H1 (cell line): Measurements from ENCODE around the gene SLC12A5. TPM values are rescaled to one million over a fixed set of nuclear protein-coding genes. Genes with fewer than 3 reads are reported as not detected.

Experiments used
- CTCF ChIA-PET: fragments of 300-600 bp; sonication (Branson Sonifier 250); formaldehyde crosslinking; loops from one replicate; lab custom pipeline; 2021; ENCODE audit not compliant: partially characterized antibody; lab: Charles Lee
- POLR2A ChIA-PET: fragments of 300-600 bp; sonication (Branson Sonifier 250); formaldehyde crosslinking; loops from one replicate; lab custom pipeline; 2021; ENCODE audit warnings: inconsistent platforms; ENCODE audit not compliant: partially characterized antibody; lab: Charles Lee
- DNase-seq, 2 experiments: peaks; one replicate each; pipeline versions ENCODE4 v3.0.0 to v3.0.0-alpha.2; 2010 to 2022; ENCODE audit warnings: low spot score in 2 of 2, low read depth in 1 of 2, mixed read lengths in 1 of 2
- FAIRE-seq: peaks from 2 replicates; lab custom pipeline; 2011; peaks lifted over from hg19 to GRCh38; lab: Jason Lieb, UNC
- H2AFZ ChIP-seq: 2 replicates; pipeline ENCODE4 v1.8.1; 2012; ENCODE audit warnings: low read length, inconsistent platforms
- H2AK5ac ChIP-seq: 2 replicates; pipeline ENCODE4 v1.6.1; 2013; ENCODE audit warnings: low read depth, low read length
- H2BK120ac ChIP-seq: replicated peaks from 2 replicates; pipeline ENCODE3; 2013; ENCODE audit warnings: low read depth, low read length, inconsistent platforms
- H2BK12ac ChIP-seq: 2 replicates; pipeline ENCODE4 v1.6.1; 2013; ENCODE audit warnings: low read depth, low read length
- H2BK15ac ChIP-seq: 2 replicates; pipeline ENCODE4 v1.6.1; 2013; ENCODE audit warnings: low read length
- H2BK20ac ChIP-seq: 2 replicates; pipeline ENCODE4 v1.6.1; 2013; ENCODE audit warnings: low read length
- H2BK5ac ChIP-seq: 2 replicates; pipeline ENCODE4 v1.6.1; 2013; ENCODE audit warnings: low read depth, low read length
- H3K14ac ChIP-seq: 2 replicates; pipeline ENCODE4 v1.6.1; 2013; ENCODE audit warnings: inconsistent platforms; ENCODE audit not compliant: insufficient read length
- H3K18ac ChIP-seq: 2 replicates; pipeline ENCODE4 v1.6.1; 2013; ENCODE audit warnings: low read length; ENCODE audit errors: extremely low read depth
- H3K23ac ChIP-seq: 2 replicates; pipeline ENCODE4 v1.6.1; 2013; ENCODE audit warnings: inconsistent platforms; ENCODE audit not compliant: insufficient read length
- H3K23me2 ChIP-seq: 2 replicates; pipeline ENCODE4 v1.6.1; 2013; ENCODE audit warnings: low read depth, low read length
- H3K27ac ChIP-seq: 2 replicates; pipeline ENCODE4 v1.6.1; 2011; ENCODE audit warnings: low read depth, low read length, inconsistent platforms
- H3K27me3 ChIP-seq, 4 experiments: replicated peaks in 1 of 4; 1 replicate in 1 of 4; 2 replicates in 3 of 4; pipeline versions ENCODE4 v1.6.1 to v1.8.1; 2011 to 2013; ENCODE audit warnings: low read length in 3 of 4, mild to moderate bottlenecking in 3 of 4, inconsistent platforms in 2 of 4, mixed read lengths in 2 of 4, moderate library complexity in 1 of 4; ENCODE audit not compliant: control insufficient read depth in 3 of 4, insufficient read depth in 3 of 4; ENCODE audit errors: extremely low read depth in 1 of 4
- H3K36me3 ChIP-seq, 4 experiments: 2 replicates each; pipeline versions ENCODE4 v1.6.1 to v1.8.1; 2011 to 2013; ENCODE audit warnings: mild to moderate bottlenecking in 4 of 4, low read length in 3 of 4, moderate library complexity in 2 of 4, control low read depth in 1 of 4, inconsistent platforms in 1 of 4; ENCODE audit not compliant: insufficient read depth in 4 of 4, control insufficient read depth in 2 of 4
- H3K4ac ChIP-seq: replicated peaks from 2 replicates; pipeline ENCODE3; 2013; ENCODE audit warnings: low read length, low read depth, mixed read lengths, inconsistent platforms; ENCODE audit not compliant: insufficient read length
- H3K4me1 ChIP-seq, 4 experiments: replicated peaks in 1 of 4; 1 replicate in 1 of 4; 2 replicates in 3 of 4; pipeline versions ENCODE4 v1.6.1 to v1.8.1; 2011 to 2013; ENCODE audit warnings: low read length in 3 of 4, inconsistent platforms in 2 of 4, mixed read lengths in 1 of 4; ENCODE audit not compliant: insufficient read depth in 4 of 4, control insufficient read depth in 3 of 4
- H3K4me2 ChIP-seq, 2 experiments: 2 replicates each; pipeline versions ENCODE4 v1.6.1 to v1.8.1; 2011 to 2013; ENCODE audit warnings: low read depth in 2 of 2, low read length in 2 of 2, control low read depth in 1 of 2, inconsistent platforms in 1 of 2, mild to moderate bottlenecking in 1 of 2; ENCODE audit not compliant: insufficient read depth in 1 of 2
- H3K4me3 ChIP-seq, 4 experiments: fragments of 200-600, 300-600 bp in 1 of 4; sonication (generic), shearing (Covaris generic), sonication (Bioruptor Twin) in 1 of 4; 2 replicates each; pipeline versions ENCODE4 v1.5.1 to v1.8.1; 2011 to 2016; ENCODE audit warnings: low read length in 4 of 4, low read depth in 3 of 4, control low read depth in 2 of 4, inconsistent platforms in 2 of 4, mild to moderate bottlenecking in 2 of 4, mixed read lengths in 1 of 4, moderate library complexity in 1 of 4; ENCODE audit not compliant: insufficient read depth in 2 of 4; ENCODE audit errors: extremely low read depth in 1 of 4
- H3K56ac ChIP-seq: replicated peaks from 2 replicates; pipeline ENCODE3; 2013; ENCODE audit warnings: low read depth, mild to moderate bottlenecking, mixed read lengths, low read length, inconsistent platforms; ENCODE audit not compliant: insufficient read length
- H3K79me1 ChIP-seq: 2 replicates; pipeline ENCODE4 v1.6.1; 2013; ENCODE audit warnings: low read depth, low read length, control low read depth
- H3K79me2 ChIP-seq, 2 experiments: 2 replicates each; pipeline versions ENCODE4 v1.6.1 to v1.8.1; 2012 to 2013; ENCODE audit warnings: low read length in 2 of 2, mild to moderate bottlenecking in 2 of 2, inconsistent platforms in 1 of 2; ENCODE audit not compliant: insufficient read depth in 2 of 2, control insufficient read depth in 1 of 2
- H3K9ac ChIP-seq, 4 experiments: replicated peaks in 1 of 4; 1 replicate in 1 of 4; 2 replicates in 3 of 4; pipeline versions ENCODE4 v1.6.1 to v1.8.1; 2011 to 2013; ENCODE audit warnings: low read depth in 3 of 4, low read length in 3 of 4, control low read depth in 2 of 4, mild to moderate bottlenecking in 2 of 4, moderate library complexity in 2 of 4, inconsistent platforms in 1 of 4; ENCODE audit errors: extremely low read depth in 1 of 4
- H3K9me3 ChIP-seq, 2 experiments: 2 replicates each; pipeline versions ENCODE4 v1.6.1 to v1.8.1; 2012 to 2013; ENCODE audit warnings: mild to moderate bottlenecking in 2 of 2, moderate library complexity in 2 of 2, control low read depth in 1 of 2, inconsistent platforms in 1 of 2, low read depth in 1 of 2, low read length in 1 of 2, mixed read lengths in 1 of 2; ENCODE audit not compliant: insufficient read depth in 2 of 2
- H4K20me1 ChIP-seq, 2 experiments: replicated peaks in 1 of 2; 2 replicates each; pipeline versions ENCODE3 to v1.8.1; 2011 to 2013; ENCODE audit warnings: inconsistent platforms in 2 of 2, low read length in 2 of 2, mild to moderate bottlenecking in 1 of 2; ENCODE audit not compliant: insufficient read depth in 2 of 2, control insufficient read depth in 1 of 2
- H4K5ac ChIP-seq: 2 replicates; pipeline ENCODE4 v1.6.1; 2013; ENCODE audit warnings: low read length, low read depth, mixed read lengths, inconsistent platforms; ENCODE audit not compliant: insufficient read length
- H4K8ac ChIP-seq: 2 replicates; pipeline ENCODE4 v1.8.0; 2013; ENCODE audit warnings: mild to moderate bottlenecking, moderate library complexity, low read length, inconsistent platforms; ENCODE audit not compliant: insufficient read depth; ENCODE audit errors: extremely low read depth
- H4K91ac ChIP-seq: replicated peaks from 2 replicates; pipeline ENCODE3; 2013; ENCODE audit warnings: low read length, mixed read lengths, inconsistent platforms; ENCODE audit not compliant: insufficient read length
- CBX5 ChIP-seq: fragments of 300-800, 300-1000 bp; sonication (generic); IDR thresholded peaks from 2 replicates; pipeline ENCODE4 v1.7.1; 2016; ENCODE audit warnings: antibody characterized with exemption, low read length, low read depth
- FOSL1 ChIP-seq: IDR thresholded peaks from 2 replicates; pipeline ENCODE4 v1.6.1; 2011; ENCODE audit warnings: mild to moderate bottlenecking, low read depth, low read length, moderate library complexity; ENCODE audit not compliant: insufficient read depth
- HDAC6 ChIP-seq: IDR thresholded peaks from one replicate; pipeline ENCODE4 v1.7.1; 2012; ENCODE audit warnings: low read depth, mild to moderate bottlenecking, inconsistent platforms, low read length, moderate library complexity
- JUN ChIP-seq: IDR thresholded peaks from 2 replicates; pipeline ENCODE4 v1.6.1; 2011; ENCODE audit warnings: low read depth, mild to moderate bottlenecking, improper control_type of control experiment, low read length
- KDM4A ChIP-seq: IDR thresholded peaks from one replicate; pipeline ENCODE4 v1.7.1; 2012; ENCODE audit warnings: low read depth, mild to moderate bottlenecking, moderate library complexity, low read length, inconsistent platforms; ENCODE audit not compliant: severe bottlenecking
- NANOG ChIP-seq: IDR thresholded peaks from 2 replicates; pipeline ENCODE4 v1.6.1; 2011; ENCODE audit warnings: low read length, low read depth, mild to moderate bottlenecking, inconsistent platforms; ENCODE audit not compliant: insufficient read depth, poor library complexity, severe bottlenecking
- PHF8 ChIP-seq: fragments of 200-600 bp; sonication (generic); conservative IDR thresholded peaks from 2 replicates; pipeline ENCODE4 v1.7.1; 2012; ENCODE audit warnings: low read depth, mild to moderate bottlenecking, inconsistent platforms, low read length, moderate library complexity
- RXRA ChIP-seq: IDR thresholded peaks from 2 replicates; pipeline ENCODE4 v1.6.1; 2011; ENCODE audit warnings: low read depth, mild to moderate bottlenecking, low read length, moderate library complexity; ENCODE audit not compliant: insufficient read depth
- SIN3A ChIP-seq, 2 experiments: IDR thresholded peaks in 1 of 2; conservative IDR thresholded peaks in 1 of 2; 2 replicates each; pipeline ENCODE4 v1.6.1; 2011 to 2012; ENCODE audit warnings: low read length in 2 of 2, improper control_type of control experiment in 1 of 2, low read depth in 1 of 2, mild to moderate bottlenecking in 1 of 2
- SIX5 ChIP-seq: IDR thresholded peaks from 2 replicates; pipeline ENCODE4 v1.6.1; 2011; ENCODE audit warnings: mild to moderate bottlenecking, low read depth, low read length
- SP2 ChIP-seq: IDR thresholded peaks from 2 replicates; pipeline ENCODE4 v1.6.1; 2012; ENCODE audit warnings: mild to moderate bottlenecking, low read length, inconsistent platforms
- TCF12 ChIP-seq: IDR thresholded peaks from 2 replicates; pipeline ENCODE4 v1.6.1; 2011; ENCODE audit warnings: low read depth, mild to moderate bottlenecking, low read length
- WGBS, 2 experiments: shearing (Covaris generic) in 1 of 2; methylation state at CpG; one replicate each; pipeline versions ENCODE4 v1.1.6 to v1.1.7; 2013 to 2015; ENCODE audit warnings: low lambda C conversion rate in 2 of 2, mixed read lengths in 2 of 2, inconsistent platforms in 1 of 2, low coverage in 1 of 2, missing lambda C conversion rate in 1 of 2; ENCODE audit not compliant: insufficient replicate concordance in 2 of 2, insufficient coverage in 1 of 2, insufficient read length in 1 of 2; ENCODE audit errors: extremely low coverage in 1 of 2, missing lambda C conversion rate in 1 of 2; 5-methylcytosine and 5-hydroxymethylcytosine counted together
- polyA plus RNA-seq, 7 experiments: library from polyadenylated mRNA; depleted of rRNA in 3 of 7; stranded (reverse) in 5 of 7; unstranded in 2 of 7; fragments of >200 nt in 5 of 7; fragments of 200-250 nt in 2 of 7; gene quantifications; 1 replicate in 5 of 7; 2 replicates in 1 of 7; 4 replicates in 1 of 7; pipeline versions ENCODE4 v1.2.1 to v1.2.3, GENCODE V29; 2011 to 2013; ENCODE audit warnings: missing spikeins in 2 of 7, mixed read lengths in 2 of 7
- total RNA-seq: library from RNA; stranded (reverse); fragmentation: NEBNext Ultra II Directional; extraction: Animal tissue kit (Norgen Biotek cat#: 25700); gene quantifications from 2 replicates; pipeline ENCODE4 v1.2.1, GENCODE V29; 2021
- TF ChIP-seq, protein P1 (sequence below): IDR thresholded peaks from 2 replicates; pipeline ENCODE4 v1.6.1; 2012; ENCODE audit warnings: inconsistent platforms

The SLC12A5 gene
- total and polyA plus RNA-seq, 2 of the 8 experiments (the other 6 are each of a cell fraction or from before 2014, with no cell fraction given) = 1.9 to 7.3 TPM

DNA sequence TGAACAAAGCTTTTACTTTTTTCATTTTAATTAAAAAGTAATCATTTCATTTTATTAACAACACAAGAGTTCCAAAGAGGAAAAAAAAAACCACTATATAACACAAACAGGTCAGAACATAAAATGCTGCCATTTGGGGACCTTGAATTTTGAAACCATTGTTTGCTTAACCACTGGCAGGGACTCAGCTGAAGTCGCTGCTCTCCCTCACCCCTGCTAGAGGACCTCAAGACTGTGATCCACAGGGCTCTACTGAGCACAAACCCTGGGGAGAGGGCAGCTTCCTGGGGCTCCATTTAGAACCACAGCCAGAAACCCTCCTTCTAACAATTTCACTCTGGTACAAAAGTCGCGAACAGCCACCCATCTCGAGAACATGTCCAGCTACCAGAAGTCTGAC lies 32.0 kb downstream of the SLC12A5 start:
- H3K79me1 ChIP-seq = no peaks in the 10 kb centered on the region
- H2BK15ac ChIP-seq = no peak overlapping the region
- H4K91ac ChIP-seq = no peak overlapping the region
- no peak overlapping the region for H3K14ac ChIP-seq
- no peak for FAIRE-seq
- H2BK5ac ChIP-seq = no peak overlapping the region
- H2BK12ac ChIP-seq = no peak overlapping the region
- no peaks in the 10 kb centered on the region for H3K79me2 ChIP-seq
- no peak overlapping the region for H3K23ac ChIP-seq
- H3K4ac ChIP-seq = no peak overlapping the region
- H3K27me3 ChIP-seq = peaks cover 4 to 31% (median 26%) of the 10 kb centered on the region in 4 experiments
- POLR2A ChIA-PET = interaction anchor here (1.1 kb wide), 1 partner anchor 9 kb away, joined by 4 read pairs; no protein-coding TSS in a partner anchor
- no peak overlapping the region for H3K18ac ChIP-seq
- H3K9ac ChIP-seq = no peak overlapping the region
- no peak overlapping the region for H2AFZ ChIP-seq
- no peak overlapping the region for H3K4me3 ChIP-seq
- H2BK20ac ChIP-seq = no peak overlapping the region
- H2BK120ac ChIP-seq = no peak overlapping the region
- H4K5ac ChIP-seq = no peak overlapping the region
- no peak overlapping the region for H4K8ac ChIP-seq
- H2AK5ac ChIP-seq = no peak overlapping the region
- TF ChIP-seq SIN3A (conservative IDR thresholded peaks at IDR 0.05 in 1 of 2, IDR thresholded peaks at IDR 0.05 in 1 of 2; ENCODE audit: low read depth in 1 of 2, low read length in 2 of 2) (no peak), RXRA (no peak), NANOG (no peak), CBX5 (no peak), HDAC6 (no peak), TCF12 (no peak), SIX5 (no peak), SP2 (no peak), PHF8 (no peak), JUN (no peak), FOSL1 (no peak), KDM4A (no peak)
- TF ChIP-seq, protein P1, sequence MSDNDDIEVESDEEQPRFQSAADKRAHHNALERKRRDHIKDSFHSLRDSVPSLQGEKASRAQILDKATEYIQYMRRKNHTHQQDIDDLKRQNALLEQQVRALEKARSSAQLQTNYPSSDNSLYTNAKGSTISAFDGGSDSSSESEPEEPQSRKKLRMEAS = no peak
- TF ChIP-seq, all 59 proteins: peak for 0
- Histone ChIP-seq H3K23me2 (peaks cover 10% of the 10 kb centered on the region; the same call in 1 of the 2 replicates), H3K4me1 (peaks cover 0 to 14% (median 12%) of the 10 kb centered on the region in 4 experiments; a peak in 6 of 7 replicates), H3K9me3 (no peaks in the 10 kb centered on the region), H3K56ac (no peak overlapping the region), H4K20me1 (peaks cover 10 to 25% of the 10 kb centered on the region in 2 experiments), H3K36me3 (peaks cover 29 to 40% (median 37%) of the 10 kb centered on the region in 4 experiments), H3K27ac (no peak overlapping the region), H3K4me2 (no peak overlapping the region)
- 88% methylated on average over 4 of the region's 4 CpGs; no CpG with 5 or more reads in 1 of the 2 experiments for WGBS, 2 experiments
- DNase-seq = peak in 1 of 2 experiments; percentile 26
- CTCF ChIA-PET = interaction anchor here (0.6 to 3.1 kb wide), 7 partner anchors 17 to 48 kb away, joined by 3 to 15 read pairs (median 5); no protein-coding TSS in a partner anchor
